OCI-LY1 (cell line): ENCODE data around the gene RFPL3.

Experiments
- EZH2 ChIP-seq: fragments of 200-600 bp; sonication (generic), shearing (Covaris generic); IDR thresholded peaks from 2 replicates; pipeline ENCODE4 v1.8.0; 2017; ENCODE audit warnings: borderline replicate concordance, mixed run types, mild to moderate bottlenecking, antibody characterized with exemption, low read length, moderate library complexity, mixed read lengths
- TF ChIP-seq, protein P1 (sequence below): fragments of 200-600 bp; sonication (generic), shearing (Covaris generic); IDR thresholded peaks from 2 replicates; pipeline ENCODE4 v1.5.1; 2017; ENCODE audit warnings: mild to moderate bottlenecking, antibody characterized with exemption, low read length, moderate library complexity, mixed read lengths

DNA sequence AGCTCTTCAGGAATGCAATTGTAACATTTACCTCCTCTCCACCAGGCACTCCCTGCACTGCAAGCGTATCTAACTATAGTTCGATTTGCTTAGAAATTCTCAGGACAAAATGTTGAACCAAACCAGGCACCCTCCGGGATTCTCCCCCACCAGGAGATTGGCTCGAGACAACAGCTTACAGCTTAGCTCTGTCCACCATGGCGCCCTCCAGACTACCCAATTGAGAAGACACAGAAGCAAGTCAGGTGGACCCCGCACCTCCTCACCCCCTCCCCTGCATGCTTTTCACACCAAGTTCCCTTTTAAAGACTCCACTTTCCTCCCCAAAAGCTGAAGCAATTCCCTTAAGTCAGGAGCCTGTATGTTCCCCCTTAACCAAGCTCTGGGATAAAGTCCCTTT, 34.7 kb upstream of the RFPL3 start:
- TF ChIP-seq, protein P1, sequence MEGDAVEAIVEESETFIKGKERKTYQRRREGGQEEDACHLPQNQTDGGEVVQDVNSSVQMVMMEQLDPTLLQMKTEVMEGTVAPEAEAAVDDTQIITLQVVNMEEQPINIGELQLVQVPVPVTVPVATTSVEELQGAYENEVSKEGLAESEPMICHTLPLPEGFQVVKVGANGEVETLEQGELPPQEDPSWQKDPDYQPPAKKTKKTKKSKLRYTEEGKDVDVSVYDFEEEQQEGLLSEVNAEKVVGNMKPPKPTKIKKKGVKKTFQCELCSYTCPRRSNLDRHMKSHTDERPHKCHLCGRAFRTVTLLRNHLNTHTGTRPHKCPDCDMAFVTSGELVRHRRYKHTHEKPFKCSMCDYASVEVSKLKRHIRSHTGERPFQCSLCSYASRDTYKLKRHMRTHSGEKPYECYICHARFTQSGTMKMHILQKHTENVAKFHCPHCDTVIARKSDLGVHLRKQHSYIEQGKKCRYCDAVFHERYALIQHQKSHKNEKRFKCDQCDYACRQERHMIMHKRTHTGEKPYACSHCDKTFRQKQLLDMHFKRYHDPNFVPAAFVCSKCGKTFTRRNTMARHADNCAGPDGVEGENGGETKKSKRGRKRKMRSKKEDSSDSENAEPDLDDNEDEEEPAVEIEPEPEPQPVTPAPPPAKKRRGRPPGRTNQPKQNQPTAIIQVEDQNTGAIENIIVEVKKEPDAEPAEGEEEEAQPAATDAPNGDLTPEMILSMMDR: no peak
- no peak for TF ChIP-seq EZH2
